OCI-M1 (cell line): Measurements from ENCODE around the gene FOXR1.
A peak's percentile ranks its signal among the peaks of the same experiment; 100 is the strongest.
"Not testable (repeated sequence)": the region's sequence is repeated elsewhere in the genome, so short reads cannot be mapped to it uniquely, and the experiment has no call there.

Experiments used
- DNase-seq: peaks from one replicate; lab custom pipeline; 2025; lab: John Stamatoyannopoulos, UW

The FOXR1 gene

DNA sequence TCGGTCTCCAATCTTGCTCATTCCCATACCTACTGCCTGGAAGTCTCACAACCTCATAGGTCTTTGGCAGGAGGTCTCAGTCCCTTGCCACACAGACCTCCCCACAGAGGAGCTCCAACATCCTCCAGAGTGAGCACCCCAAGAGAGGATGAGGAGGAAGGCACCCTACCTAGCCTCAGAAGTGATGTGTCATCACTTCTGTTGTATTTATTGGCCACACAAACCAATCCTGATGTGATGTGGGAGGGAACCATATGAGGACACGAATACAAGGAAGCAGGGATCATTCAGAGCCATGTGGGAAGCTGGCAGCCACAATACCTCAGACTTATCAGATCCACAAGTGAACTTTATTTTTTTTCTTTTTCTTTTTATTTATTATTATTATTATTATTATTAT is 24.5 kb upstream of the FOXR1 start:
- no peak for DNase-seq

DNA sequence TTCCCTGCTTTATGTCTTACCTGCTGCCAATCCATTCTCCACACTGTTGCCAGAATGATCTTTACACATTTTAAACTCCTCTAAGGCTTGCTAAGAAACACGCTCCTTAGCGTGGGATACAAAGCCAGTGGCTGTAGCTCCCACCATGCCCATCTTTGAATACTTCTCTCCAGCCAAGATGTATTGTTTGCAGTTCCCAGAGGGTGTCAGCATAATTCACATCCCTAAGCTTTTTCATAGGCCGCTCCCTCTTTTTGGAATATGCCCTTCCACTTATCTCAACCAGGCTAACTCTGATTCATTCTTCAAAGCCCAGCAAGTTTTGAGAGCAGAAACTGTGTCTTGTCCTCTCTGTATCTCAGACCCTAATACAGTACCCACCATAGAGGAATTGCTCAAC is 23.6 kb upstream of the FOXR1 start:
- no peak for DNase-seq

DNA sequence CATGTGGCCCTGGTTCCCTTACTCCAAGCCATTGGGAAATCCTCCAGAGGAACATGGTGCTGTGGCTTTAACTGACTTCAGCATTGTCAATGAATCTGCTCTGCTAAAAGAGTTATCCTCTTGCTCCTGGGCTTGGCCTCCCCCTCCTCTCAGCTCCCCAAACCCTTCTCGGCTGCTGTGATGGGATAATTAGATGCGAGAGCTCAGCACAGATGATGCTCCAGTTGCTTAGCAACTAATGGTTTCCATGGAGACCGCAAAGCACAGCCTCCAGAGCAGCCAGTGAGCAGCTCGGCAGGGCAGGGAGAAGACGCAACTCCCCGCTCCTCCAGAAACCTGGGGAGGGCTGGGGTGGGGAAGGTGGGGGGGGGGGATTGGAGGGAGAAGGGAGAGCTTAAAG is 18.3 kb upstream of the FOXR1 start:
- no peak for DNase-seq

DNA sequence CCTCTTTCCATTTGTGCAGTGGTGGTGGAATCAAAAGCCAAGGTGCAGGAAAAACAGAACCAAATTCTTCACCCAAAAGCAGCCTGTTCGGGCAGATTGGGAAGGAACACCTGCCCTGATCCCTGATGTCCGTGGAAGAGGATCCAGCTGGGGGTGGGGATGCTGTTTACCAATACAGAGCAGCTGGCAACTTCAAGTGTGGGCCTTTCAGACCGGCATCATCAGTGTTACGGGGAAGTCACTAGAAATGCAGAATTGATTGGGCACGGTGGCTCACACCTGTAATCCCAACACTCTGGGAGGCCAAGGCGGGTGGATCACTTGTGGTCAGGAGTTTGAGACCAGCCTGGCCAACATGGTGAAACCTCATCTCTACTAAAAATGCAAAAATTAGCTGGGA is 17.6 kb upstream of the FOXR1 start:
- DNase-seq, result not testable (repeated sequence)

DNA sequence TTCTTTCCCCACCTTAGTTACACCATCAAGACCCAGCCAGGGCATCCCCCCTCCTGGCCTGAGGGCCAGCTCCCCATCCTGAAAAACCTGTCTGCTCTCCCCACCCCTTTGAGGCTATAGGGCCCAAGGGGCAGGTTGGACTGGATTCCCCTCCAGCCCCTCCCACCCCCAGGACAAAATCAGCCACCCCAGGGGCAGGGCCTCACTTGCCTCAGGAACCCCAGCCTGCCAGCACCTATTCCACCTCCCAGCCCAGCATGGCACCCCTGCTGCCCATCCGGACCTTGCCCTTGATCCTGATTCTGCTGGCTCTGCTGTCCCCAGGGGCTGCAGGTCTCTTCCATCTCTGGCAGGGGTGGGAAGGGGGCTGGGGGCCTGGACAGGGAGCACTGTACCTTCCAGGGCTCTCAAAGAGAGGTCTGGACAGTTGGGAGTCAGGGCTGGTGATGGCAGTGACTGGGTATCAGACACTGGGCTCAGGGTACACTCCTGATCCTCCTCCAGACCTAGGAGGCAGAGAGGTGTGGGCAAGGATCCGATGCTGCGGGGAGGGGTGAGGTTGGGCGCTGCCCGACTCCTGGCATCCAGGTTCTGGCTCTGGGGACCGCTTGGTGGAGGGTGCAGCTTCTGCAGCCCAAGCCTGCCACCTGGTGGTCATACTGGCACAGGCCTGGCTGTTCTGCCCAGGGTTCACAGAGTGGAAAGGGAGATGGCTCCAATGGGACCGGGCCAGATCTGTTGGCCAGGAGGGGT is 15.3 kb upstream of the FOXR1 start, which contains the start of gene UPK2:
Gene UPK2 (plus strand): TSS at position 205 of the 753 bp plus-strand sequence. CDS start 53 bp downstream, at position 258.
- peak; percentile 92 for DNase-seq

DNA sequence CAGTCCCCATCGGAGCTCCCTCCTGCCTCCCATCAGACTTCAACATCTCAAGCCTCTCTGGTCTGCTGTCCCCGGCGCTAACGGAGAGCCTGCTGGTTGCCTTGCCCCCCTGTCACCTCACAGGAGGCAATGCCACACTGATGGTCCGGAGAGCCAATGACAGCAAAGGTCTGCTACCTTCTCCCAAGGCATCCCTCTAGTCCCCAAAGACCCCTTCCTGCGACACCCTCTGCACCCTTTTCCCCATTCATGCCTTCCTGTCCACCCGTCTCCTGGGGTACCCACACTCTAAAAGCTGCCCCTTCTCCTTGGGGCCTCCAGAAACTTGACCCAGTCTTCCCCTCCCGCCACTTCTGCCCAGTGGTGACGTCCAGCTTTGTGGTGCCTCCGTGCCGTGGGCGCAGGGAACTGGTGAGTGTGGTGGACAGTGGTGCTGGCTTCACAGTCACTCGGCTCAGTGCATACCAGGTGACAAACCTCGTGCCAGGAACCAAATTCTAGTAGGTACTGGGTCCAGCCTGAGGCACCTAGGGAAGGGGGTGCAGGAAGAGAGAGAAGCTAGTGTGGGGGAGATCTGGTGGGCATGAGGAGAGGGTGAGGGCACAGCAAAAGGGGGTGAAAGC is 14.6 kb upstream of the FOXR1 start:
- DNase-seq, result no peak

DNA sequence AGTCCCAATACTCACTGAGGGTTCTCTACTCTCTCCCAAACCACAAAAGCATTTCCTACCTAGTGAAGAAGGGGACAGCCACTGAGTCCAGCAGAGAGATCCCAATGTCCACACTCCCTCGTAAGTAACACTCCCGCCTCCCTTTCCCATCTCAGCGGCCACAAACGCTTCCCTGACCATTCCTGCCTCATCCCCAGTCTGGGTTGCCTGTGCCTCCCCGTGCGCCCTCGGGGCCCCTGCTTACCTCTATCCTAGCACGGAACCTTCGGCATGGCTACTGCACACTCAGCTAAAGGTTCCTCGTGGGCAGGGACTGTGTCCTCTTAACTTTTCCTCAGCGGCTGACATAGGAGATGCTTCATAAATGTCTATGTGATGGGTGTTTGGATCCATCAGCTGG is 14.0 kb upstream of the FOXR1 start:
- no peak for DNase-seq

DNA sequence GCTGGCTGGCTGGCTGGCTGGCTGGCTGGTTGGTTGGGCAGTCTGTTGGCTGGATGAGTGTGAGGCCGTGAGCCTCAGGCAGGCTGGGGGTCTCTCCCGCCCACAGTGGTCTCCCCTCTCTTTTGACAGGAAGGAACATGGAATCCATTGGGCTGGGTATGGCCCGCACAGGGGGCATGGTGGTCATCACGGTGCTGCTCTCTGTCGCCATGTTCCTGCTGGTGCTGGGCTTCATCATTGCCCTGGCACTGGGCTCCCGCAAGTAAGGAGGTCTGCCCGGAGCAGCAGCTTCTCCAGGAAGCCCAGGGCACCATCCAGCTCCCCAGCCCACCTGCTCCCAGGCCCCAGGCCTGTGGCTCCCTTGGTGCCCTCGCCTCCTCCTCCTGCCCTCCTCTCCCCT is 13.6 kb upstream of the FOXR1 start:
- DNase-seq, result no peak

DNA sequence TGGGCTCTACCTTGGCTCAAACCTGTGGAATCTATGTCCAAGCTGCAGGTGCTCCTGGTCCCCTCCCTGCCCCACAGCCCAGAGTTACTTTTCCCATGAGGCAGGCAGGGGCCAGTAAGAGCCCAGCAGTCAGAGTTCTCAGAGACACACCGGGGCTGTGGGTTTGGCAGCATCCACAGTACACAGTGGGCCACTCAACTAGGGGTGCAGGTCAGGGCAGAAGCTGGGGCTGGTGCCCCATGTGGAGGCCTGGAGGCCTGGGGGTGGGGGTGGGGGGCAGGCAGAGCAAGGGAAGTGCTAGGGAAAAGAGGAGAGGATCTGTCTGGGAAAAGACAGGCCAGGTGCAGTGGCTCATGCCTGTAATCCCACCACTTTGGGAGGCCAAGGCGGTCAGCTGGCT is 13.0 kb upstream of the FOXR1 start:
- no peak for DNase-seq

DNA sequence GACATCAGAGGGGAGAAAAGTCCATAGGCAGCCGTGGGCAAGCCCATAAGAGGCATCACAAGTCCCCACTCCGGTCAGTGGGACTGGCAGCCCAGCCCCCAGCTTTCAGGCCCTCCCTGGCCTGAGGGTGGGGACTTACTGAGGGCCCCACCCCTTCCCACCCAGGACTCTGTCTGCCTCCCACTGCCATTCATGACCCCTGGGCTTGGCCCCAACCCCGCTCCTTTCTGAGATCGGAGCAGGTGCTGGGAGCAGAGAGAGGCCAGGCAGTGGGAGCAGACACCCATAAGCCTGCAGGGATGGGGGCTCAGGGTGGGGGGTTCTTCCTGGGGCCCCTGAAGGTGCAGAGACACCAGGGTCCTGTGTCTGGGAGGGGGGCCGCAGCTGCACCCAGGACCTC is 10.4 kb upstream of the FOXR1 start:
- no peak for DNase-seq

DNA sequence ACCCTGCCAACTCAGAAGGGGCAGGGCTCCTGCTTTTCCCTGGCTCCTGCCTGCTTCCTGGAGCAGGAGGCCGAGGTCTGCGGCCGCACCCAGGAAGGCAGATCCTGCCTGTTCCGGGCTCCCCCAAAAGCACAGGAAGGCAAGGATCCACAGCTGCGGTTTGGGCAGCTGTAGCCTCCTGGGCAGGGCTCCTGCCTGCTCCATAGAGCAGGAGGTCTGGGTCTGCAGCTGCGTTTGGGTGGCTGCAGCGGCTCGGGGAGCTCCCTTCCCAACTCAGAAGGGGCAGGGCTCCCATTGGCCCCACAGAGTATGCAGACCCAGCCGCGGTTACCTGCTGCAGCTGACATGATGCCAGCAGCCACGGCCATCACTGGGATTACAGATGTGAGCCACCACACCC is 10.0 kb upstream of the FOXR1 start:
- DNase-seq, result no peak

DNA sequence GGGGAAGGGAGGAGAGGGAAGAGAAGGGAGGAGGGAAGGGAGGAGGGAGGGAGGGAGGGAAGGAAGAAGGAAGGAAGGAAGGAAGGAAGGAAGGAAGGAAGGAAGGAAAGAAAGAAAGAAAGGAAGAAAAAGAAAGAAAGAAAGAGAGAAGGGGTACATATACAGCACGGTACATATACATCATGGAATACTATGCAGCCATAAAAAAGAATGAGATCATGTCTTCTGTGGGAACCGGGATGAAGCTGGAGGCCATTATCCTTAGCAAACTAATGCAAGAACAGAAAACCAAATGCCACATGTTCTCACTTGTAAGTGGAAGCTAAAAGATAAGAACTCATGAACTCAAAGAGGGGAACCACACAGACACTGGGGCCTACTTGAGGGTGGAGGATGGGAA is 2.1 kb upstream of the FOXR1 start:
- DNase-seq, result not testable (repeated sequence)

DNA sequence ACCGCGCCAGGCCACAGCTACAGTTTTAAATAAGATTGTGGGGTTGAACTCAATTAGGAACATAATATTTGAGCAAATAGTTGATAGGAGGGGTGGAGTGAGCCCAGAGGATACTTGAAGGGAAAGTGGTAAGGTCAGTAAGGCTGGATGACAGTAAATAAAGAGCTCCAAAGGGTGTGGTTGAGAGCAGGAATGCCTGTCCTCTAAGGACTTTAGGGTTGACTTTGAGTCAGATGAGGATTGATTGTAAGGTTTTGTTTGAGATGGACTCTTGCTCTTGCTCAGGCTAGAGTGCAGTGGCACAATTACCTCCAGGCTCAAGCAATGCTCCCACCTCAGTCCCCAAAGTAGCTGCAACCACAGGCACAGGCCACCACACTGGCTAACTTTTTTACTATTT is 2.4 kb downstream of the FOXR1 start:
- no peak for DNase-seq

DNA sequence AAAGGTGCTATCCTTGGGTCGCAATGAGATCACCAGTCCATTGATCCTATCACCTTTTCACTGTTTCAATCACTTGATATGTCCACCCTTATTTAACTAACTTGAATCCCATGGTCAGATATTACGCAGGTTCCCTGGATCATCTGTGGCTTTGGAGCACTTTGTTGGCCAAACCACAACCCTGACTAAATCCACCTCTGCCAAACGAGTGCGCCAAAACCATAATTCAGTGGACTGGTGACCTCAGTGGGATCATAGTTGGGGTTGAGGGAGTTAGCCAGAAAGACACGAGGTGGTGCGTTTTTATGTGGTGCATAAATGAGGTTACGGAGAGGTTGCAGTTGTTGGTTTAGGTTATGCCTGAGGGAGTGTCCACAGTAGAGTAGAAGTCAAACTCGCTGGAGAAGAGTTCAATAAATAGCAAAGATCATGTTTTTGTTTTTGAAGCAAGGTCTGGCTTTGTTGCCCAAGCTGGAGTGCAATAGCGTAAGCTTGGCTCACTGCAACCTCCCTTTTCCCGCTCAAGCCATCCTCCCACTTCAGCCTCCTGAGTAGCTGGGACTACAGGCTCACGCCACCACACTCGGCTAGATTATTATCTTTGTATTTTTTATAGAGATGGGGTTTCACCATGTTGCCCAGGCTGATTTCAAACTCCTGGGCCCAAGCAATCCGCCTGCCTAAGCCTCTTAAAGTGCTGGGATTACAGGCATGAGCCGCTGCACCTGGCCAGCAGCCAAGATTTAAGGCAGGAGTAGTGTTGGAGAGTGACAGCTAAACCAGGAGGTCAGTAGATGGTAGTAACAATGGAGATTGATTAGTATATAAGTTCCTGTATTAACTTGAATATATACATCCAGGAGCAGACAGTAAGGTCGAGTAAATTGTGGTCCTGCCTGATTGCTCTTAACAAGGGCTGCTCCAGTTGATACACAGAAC is 4.5 kb downstream of the FOXR1 start:
- no peak for DNase-seq

DNA sequence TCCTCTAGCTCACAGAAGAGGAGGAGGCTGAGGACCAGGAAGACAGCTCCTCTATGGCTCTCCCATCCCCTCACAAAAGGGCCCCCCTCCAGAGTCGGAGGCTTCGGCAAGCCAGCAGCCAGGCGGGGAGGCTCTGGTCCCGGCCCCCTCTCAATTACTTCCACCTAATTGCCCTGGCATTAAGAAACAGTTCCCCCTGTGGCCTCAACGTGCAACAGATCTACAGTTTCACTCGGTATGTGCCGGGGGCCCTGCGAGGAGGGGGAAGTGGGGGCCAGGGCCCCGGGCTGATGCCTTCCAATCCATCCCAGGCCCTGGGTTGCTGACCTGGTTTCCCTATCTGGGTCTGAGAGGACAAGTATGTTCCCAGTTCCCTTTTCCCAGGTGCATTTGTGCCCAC is 7.9 kb downstream of the FOXR1 start:
- DNase-seq, result no peak

DNA sequence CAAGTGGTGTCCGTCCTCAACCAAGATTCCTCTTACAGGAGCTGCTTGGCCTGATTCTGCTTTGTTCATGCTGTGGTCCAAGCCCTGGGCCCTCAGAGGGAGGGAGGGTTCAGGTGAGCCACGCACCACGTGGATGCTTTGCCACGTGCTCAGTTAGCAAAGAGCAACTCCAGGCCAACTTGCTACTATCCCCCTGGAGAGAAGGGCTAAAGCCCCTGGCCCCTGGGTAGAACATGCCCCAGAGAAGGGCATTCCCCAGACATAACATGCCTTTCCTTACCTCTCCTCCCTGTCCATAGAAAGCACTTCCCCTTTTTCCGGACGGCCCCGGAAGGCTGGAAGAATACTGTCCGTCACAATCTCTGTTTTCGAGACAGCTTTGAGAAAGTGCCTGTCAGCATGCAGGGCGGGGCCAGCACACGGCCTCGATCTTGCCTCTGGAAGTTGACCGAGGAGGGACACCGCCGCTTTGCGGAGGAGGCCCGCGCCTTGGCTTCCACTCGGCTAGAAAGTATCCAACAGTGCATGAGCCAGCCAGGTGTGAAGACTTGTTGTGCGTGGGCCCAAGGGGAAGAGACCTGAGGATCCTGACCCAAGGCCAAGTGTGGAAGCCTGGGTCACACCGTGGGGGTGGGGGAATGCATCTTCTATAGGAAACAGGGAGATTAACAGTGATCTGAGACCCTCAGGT is 8.8 kb downstream of the FOXR1 start:
- peak; percentile 37 for DNase-seq

DNA sequence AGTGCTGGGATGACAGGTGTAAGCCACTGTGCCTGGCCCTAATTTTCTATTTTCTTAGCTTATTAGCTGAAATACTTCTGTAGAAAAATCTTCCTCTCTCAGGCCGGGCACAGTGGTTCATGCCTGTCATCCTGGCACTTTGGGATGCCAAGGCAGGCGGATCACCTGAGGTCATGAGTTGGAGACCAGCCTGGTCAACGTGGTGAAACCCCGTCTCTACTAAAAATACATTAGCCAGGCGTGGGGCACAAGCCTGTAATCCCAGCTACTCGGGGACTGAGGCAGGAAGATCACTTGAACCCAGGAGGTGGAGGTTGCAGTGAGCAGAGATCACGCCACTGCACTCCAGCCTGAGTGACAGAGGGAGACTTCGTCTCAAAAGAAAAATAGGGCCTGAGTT is 12.8 kb downstream of the FOXR1 start:
- not testable (repeated sequence) for DNase-seq

DNA sequence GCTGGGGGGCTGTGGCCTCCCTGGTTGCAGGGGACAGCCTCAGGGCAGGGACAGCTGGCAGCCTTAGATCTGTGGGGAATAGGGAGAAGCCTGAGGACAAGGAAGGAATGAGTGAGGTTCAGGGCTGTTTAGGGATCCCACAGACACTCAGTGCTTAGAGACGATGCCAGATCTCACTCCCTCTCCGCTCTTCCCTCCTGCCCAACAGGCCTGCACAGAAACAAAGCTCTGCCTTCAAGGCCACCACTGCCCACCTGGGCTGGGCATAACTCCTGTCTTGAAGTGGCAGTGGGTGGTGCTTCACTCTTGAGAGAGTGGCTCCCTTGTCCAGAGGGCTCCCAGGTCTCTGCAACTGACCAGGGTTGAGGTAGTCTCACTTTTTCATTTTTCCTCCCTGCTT is 13.3 kb downstream of the FOXR1 start:
- DNase-seq, result no peak

DNA sequence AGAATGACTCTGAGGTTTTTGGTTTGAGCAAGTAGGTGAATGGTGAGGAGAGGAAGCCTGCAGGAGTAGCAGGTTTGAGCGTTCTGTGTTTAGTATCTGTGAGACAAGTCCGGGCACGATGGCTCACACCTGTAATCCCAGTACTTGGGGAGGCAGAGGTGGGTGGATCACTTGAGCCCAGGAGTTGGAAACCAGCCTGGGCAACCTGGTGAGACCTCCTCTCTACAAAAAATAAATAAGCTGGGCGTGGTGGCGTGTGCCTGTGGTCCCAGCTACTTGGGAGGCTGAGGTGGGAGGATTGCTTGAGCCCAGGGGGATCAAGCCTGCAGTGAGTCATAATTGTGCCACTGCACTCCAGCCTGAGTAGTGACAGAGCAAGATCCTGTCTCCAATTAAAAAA is 16.7 kb downstream of the FOXR1 start:
- DNase-seq, result no peak

DNA sequence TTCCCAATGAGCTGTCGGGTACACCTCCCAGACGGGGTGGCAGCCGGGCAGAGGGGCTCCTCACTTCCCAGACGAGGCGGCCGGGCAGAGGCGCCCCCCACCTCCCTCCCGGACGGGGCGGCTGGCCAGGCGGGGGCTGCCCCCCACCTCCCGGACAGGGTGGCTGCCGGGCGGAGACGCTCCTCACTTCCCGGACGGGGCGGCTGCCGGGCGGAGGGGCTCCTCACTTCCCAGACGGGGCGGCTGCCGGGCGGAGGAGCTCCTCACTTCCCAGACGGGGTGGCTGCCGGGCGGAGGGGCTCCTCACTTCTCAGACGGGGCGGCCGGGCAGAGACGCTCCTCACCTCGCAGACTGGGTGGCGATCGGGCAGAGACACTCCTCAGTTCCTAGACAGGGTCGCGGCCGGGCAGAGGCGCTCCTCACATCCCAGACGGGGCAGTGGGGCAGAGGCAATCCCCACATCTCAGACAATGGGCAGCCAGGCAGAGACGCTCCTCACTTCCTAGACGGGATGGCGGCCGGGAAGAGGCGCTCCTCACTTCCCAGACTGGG is 20.0 kb downstream of the FOXR1 start:
- not testable (repeated sequence) for DNase-seq

DNA sequence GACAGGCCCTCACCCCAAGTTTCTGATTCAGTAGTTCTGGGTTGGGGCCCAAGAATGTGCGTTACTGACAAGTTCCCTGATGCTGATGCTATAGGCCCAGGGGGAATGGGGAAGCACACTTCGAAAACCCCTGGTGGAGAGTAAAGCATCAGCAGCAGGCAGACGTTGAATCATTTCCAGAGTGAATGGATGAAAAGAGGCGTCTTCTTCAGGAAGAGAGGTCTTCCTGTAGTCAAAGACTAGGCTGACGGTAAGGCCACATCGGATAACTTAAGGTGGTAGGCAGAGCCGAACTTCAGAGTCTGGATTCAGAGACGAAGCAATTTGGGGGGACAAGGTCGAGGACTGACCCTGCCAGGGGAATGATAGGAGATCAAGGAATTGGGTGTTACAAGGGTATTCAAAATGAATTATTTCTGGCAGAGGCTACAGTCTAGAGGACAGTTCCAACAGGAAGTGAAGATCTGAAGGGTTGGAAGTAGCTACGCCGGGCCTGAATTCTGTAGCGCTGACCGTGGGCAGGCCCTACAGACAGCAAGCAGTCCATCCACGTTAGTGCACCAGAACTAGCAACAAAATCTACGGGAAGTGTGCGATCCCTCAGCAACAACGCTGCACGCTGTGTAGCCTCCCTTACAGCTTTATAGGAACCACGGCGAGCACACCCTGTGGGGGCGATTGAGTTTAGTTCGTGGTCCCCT is 25.5 kb downstream of the FOXR1 start:
- DNase-seq, result peak; percentile 78
